GM12801 (cell line): ENCODE results near the gene ARRDC2.

Source experiments
- CTCF ChIP-seq: IDR thresholded peaks from one replicate; pipeline ENCODE4 v1.5.1; 2011; ENCODE audit warnings: control low read depth; ENCODE audit not compliant: insufficient read length; ENCODE audit errors: extremely low read depth

ARRDC2 gene

GRCh38 chr19:17996826-17997316 lies 11.1 kb upstream of the ARRDC2 start:
- no peak for TF ChIP-seq CTCF

- no peak for TF ChIP-seq CTCF
Measured at GRCh38 chr19:17997969-17998826, 9.8 kb upstream of the ARRDC2 start.

- no peak for TF ChIP-seq CTCF
Measured at GRCh38 chr19:17998827-17999150, 9.2 kb upstream of the ARRDC2 start.

GRCh38 chr19:17999684-18000479 lies 8.1 kb upstream of the ARRDC2 start:
- no peak for TF ChIP-seq CTCF

GRCh38 chr19:18000480-18000914 lies 7.5 kb upstream of the ARRDC2 start:
- TF ChIP-seq CTCF: no peak

- no peak for TF ChIP-seq CTCF
Measured at GRCh38 chr19:18000915-18001776, 6.8 kb upstream of the ARRDC2 start.
